Left forelimb (tissue), 1 donor: ENCODE data around the gene ANKS1B.
"Not testable (repeated sequence)": the region's sequence is repeated elsewhere in the genome, so short reads cannot be mapped to it uniquely, and the experiment has no call there.

Experiments
- DNase-seq: peaks from one replicate; pipeline ENCODE4 v3.0.0-alpha.2; 2018; ENCODE audit warnings: low spot score

Gene ANKS1B

GRCh38 chr12:99870085-99870484 lies 114.7 kb downstream of the ANKS1B start:
- DNase-seq, result no peak

- no peak for DNase-seq
Observed at GRCh38 chr12:99861731-99862130, 123.0 kb downstream of the ANKS1B start.

GRCh38 chr12:99859126-99859525 lies 125.6 kb downstream of the ANKS1B start:
- DNase-seq, result no peak

GRCh38 chr12:99852666-99853065 lies 132.1 kb downstream of the ANKS1B start:
- DNase-seq, result no peak

GRCh38 chr12:99847936-99848335 lies 136.8 kb downstream of the ANKS1B start:
- DNase-seq, result no peak

- DNase-seq, result no peak
Observed at GRCh38 chr12:99834710-99835109, 150.0 kb downstream of the ANKS1B start.

GRCh38 chr12:99833397-99833796 lies 151.3 kb downstream of the ANKS1B start:
- no peak for DNase-seq

- no peak for DNase-seq
Observed at GRCh38 chr12:99824900-99825542, 159.7 kb downstream of the ANKS1B start.

- DNase-seq, result no peak
Observed at GRCh38 chr12:99822273-99822672, 162.5 kb downstream of the ANKS1B start.

- DNase-seq, result no peak
Observed at GRCh38 chr12:99810718-99811593, 173.8 kb downstream of the ANKS1B start.

GRCh38 chr12:99809909-99810308 lies 174.8 kb downstream of the ANKS1B start:
- DNase-seq, result no peak

GRCh38 chr12:99806304-99806703 lies 178.4 kb downstream of the ANKS1B start:
- DNase-seq, result no peak

GRCh38 chr12:99804715-99805114 lies 180.0 kb downstream of the ANKS1B start:
- no peak for DNase-seq

- no peak for DNase-seq
Observed at GRCh38 chr12:99800605-99801004, 184.1 kb downstream of the ANKS1B start.

GRCh38 chr12:99797931-99798330 lies 186.8 kb downstream of the ANKS1B start:
- DNase-seq, result not testable (repeated sequence)

- no peak for DNase-seq
Observed at GRCh38 chr12:99783421-99783820, 201.3 kb downstream of the ANKS1B start.

- DNase-seq, result no peak
Observed at GRCh38 chr12:99772274-99772673, 212.5 kb downstream of the ANKS1B start.

GRCh38 chr12:99771659-99772058 lies 213.1 kb downstream of the ANKS1B start:
- DNase-seq, result no peak

GRCh38 chr12:99769396-99769980 lies 215.2 kb downstream of the ANKS1B start:
- DNase-seq, result no peak

- no peak for DNase-seq
Observed at GRCh38 chr12:99768758-99769157, 216.0 kb downstream of the ANKS1B start.

- no peak for DNase-seq
Observed at GRCh38 chr12:99767809-99768208, 216.9 kb downstream of the ANKS1B start.

GRCh38 chr12:99766408-99766807 lies 218.3 kb downstream of the ANKS1B start:
- DNase-seq, result no peak

- DNase-seq, result no peak
Observed at GRCh38 chr12:99765469-99766114, 219.1 kb downstream of the ANKS1B start.
